Neural progenitor cell (in vitro differentiated cells): ENCODE data around the gene POLG2. TPM values are rescaled to one million over a fixed set of nuclear protein-coding genes. Genes with fewer than 3 reads are reported as not detected.

Experiments used
- DNase-seq: peaks from one replicate; pipeline ENCODE4 v3.0.0-alpha.2; 2016; ENCODE audit warnings: low spot score
- H2AFZ ChIP-seq: fragments of 200-600 bp; sonication (generic); replicated peaks from 2 replicates; pipeline ENCODE4 v1.6.1; 2016; ENCODE audit warnings: antibody characterized with exemption
- H3F3A ChIP-seq: fragments of 200-600 bp; sonication (generic); 2 replicates; pipeline ENCODE4 v1.6.1; 2016; ENCODE audit warnings: antibody characterized with exemption, low read depth
- H3K27ac ChIP-seq: fragments of 200-600 bp; sonication (generic); 2 replicates; pipeline ENCODE4 v1.5.1; 2016; ENCODE audit warnings: mild to moderate bottlenecking
- H3K27me3 ChIP-seq: fragments of 200-600 bp; sonication (generic); 2 replicates; pipeline ENCODE4 v1.6.1; 2016; ENCODE audit warnings: mild to moderate bottlenecking, moderate library complexity
- H3K36me3 ChIP-seq: fragments of 200-600 bp; sonication (generic); 2 replicates; pipeline ENCODE4 v1.5.1; 2016
- H3K4me1 ChIP-seq: fragments of 200-600 bp; sonication (generic); 2 replicates; pipeline ENCODE4 v1.6.1; 2016; ENCODE audit warnings: mixed run types
- H3K4me2 ChIP-seq: fragments of 200-600 bp; sonication (generic); 2 replicates; pipeline ENCODE4 v1.6.1; 2016
- H3K4me3 ChIP-seq: fragments of 200-600 bp; sonication (generic); 2 replicates; pipeline ENCODE4 v1.5.1; 2016
- H3K79me2 ChIP-seq: fragments of 200-600 bp; sonication (generic); 2 replicates; pipeline ENCODE4 v1.6.1; 2016; ENCODE audit warnings: low read depth
- H3K9ac ChIP-seq: fragments of 200-600 bp; sonication (generic); 2 replicates; pipeline ENCODE4 v1.6.1; 2016
- H3K9me3 ChIP-seq: fragments of 200-600 bp; sonication (generic); 2 replicates; pipeline ENCODE4 v1.5.1; 2016; ENCODE audit warnings: low read depth
- H4K20me1 ChIP-seq: fragments of 200-600 bp; sonication (generic); 2 replicates; pipeline ENCODE4 v1.6.1; 2016; ENCODE audit warnings: low read depth
- H3K27ac Mint-ChIP-seq: 3 replicates; pipeline ENCODE4 v1.8.0; 2021; ENCODE audit warnings: mixed read lengths
- H3K27me3 Mint-ChIP-seq: 2 replicates; pipeline ENCODE4 v1.8.0; 2022; ENCODE audit warnings: low read depth, mild to moderate bottlenecking, inconsistent platforms, moderate library complexity, mixed read lengths; ENCODE audit not compliant: insufficient read depth
- H3K36me3 Mint-ChIP-seq: 3 replicates; pipeline ENCODE4 v1.8.0; 2021; ENCODE audit warnings: mixed read lengths
- H3K4me1 Mint-ChIP-seq: 3 replicates; pipeline ENCODE4 v1.8.0; 2021; ENCODE audit warnings: mixed read lengths
- H3K4me3 Mint-ChIP-seq: 3 replicates; pipeline ENCODE4 v1.8.0; 2021; ENCODE audit warnings: mild to moderate bottlenecking, moderate library complexity, mixed read lengths
- H3K9me3 Mint-ChIP-seq: 3 replicates; pipeline ENCODE4 v1.8.0; 2020; ENCODE audit warnings: mixed read lengths
- CTCF ChIP-seq: fragments of 200-600 bp; sonication (generic); IDR thresholded peaks from 2 replicates; pipeline ENCODE4 v1.5.1; 2017; ENCODE audit warnings: antibody characterized with exemption, mild to moderate bottlenecking
- EZH2 ChIP-seq: fragments of 200-600 bp; sonication (generic); IDR thresholded peaks from 2 replicates; pipeline ENCODE4 v1.6.1; 2017; ENCODE audit warnings: antibody characterized with exemption, mild to moderate bottlenecking, moderate library complexity
- EZH2phosphoT487 ChIP-seq: fragments of 200-600 bp; sonication (generic); IDR thresholded peaks from 2 replicates; pipeline ENCODE4 v1.6.1; 2017; ENCODE audit warnings: antibody characterized with exemption
- total RNA-seq: library from RNA; depleted of rRNA; stranded (reverse); fragments of >200 nt; gene quantifications from 2 replicates; pipeline ENCODE4 v1.2.3, GENCODE V29; 2015; ENCODE audit warnings: low replicate concordance

Gene POLG2
- total RNA-seq, 1 donor from 2014 or later = 33.9 TPM

GRCh38 chr17:64538508-64539130 lies 41.8 kb upstream of the POLG2 start:
- Histone ChIP-seq H3K27me3 (no peaks in the 10 kb centered on the region), H3K79me2 (no peaks in the 10 kb centered on the region), H3K4me2 (no peak overlapping the region), H3K9ac (no peak overlapping the region), H3K4me3 (no peak overlapping the region), H4K20me1 (no peaks in the 10 kb centered on the region), H3K27ac (no peak overlapping the region), H3K9me3 (no peaks in the 10 kb centered on the region), H3F3A (peaks cover 9% of the 10 kb centered on the region), H2AFZ (no peak overlapping the region), H3K4me1 (no peaks in the 10 kb centered on the region), H3K36me3 (no peaks in the 10 kb centered on the region)
- TF ChIP-seq EZH2 (no peak), EZH2phosphoT487 (no peak), CTCF (no peak)
- no peak overlapping the region for H3K27ac Mint-ChIP-seq
- no peak overlapping the region for H3K4me3 Mint-ChIP-seq
- H3K4me1 Mint-ChIP-seq = no peaks in the 10 kb centered on the region
- no peak for DNase-seq
- no peaks in the 10 kb centered on the region for H3K27me3 Mint-ChIP-seq
- no peaks in the 10 kb centered on the region for H3K9me3 Mint-ChIP-seq
- H3K36me3 Mint-ChIP-seq = peaks cover 27% of the 10 kb centered on the region

DNA sequence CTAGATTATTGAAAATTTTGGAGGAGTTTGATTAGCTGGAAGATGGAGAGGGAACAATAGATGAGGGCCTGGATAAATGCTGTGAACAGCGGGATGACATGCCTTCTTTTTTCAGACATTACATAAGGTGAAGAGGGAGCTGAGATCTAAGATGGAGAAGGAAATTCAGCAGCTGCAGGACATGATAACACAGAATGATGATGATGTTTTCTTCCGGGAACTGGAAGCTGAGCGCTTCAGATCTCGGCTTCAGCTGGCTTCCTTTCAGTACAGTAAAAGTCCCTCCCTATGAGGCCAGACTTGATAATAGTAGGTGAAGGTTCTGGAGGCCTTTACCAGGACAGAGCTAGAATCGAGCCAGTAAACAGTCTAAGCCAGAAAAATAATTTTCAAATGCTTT lies 40.6 kb upstream of the POLG2 start:
- H3K9ac ChIP-seq = no peak overlapping the region
- H3K27ac ChIP-seq = no peak overlapping the region
- Mint-ChIP-seq H3K27me3 (peaks cover 2% of the 10 kb centered on the region), H3K36me3 (peaks cover 32% of the 10 kb centered on the region), H3K4me3 (no peak overlapping the region), H3K27ac (no peak overlapping the region), H3K9me3 (no peaks in the 10 kb centered on the region), H3K4me1 (no peaks in the 10 kb centered on the region)
- no peaks in the 10 kb centered on the region for H4K20me1 ChIP-seq
- H3K4me3 ChIP-seq = no peak overlapping the region
- no peak overlapping the region for H2AFZ ChIP-seq
- no peaks in the 10 kb centered on the region for H3K4me1 ChIP-seq
- no peak overlapping the region for H3K4me2 ChIP-seq
- H3K79me2 ChIP-seq = no peaks in the 10 kb centered on the region
- TF ChIP-seq EZH2phosphoT487 (no peak), EZH2 (no peak), CTCF (no peak)
- H3K36me3 ChIP-seq = peaks cover under 1% of the 10 kb centered on the region
- H3K27me3 ChIP-seq = no peaks in the 10 kb centered on the region
- no peaks in the 10 kb centered on the region for H3K9me3 ChIP-seq
- DNase-seq = no peak
- peaks cover 7% of the 10 kb centered on the region for H3F3A ChIP-seq

DNA sequence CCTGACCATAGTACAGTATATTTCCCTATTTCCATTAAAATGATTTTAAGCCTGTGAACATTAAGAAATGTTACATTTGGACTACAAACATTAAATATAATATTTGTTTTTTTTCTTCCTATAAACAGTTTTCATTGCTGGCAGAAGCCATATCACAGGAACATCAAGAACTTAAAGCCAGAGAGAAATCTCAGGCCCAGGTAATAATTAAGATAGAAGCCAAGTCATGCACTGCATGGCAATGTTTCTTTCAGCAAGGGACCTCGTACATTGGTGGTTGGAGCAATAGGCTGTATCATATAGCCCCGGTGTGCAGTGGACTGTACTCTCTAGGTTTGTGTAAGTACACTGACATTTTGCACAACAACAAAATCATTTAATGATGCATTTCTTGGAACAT lies 40.1 kb upstream of the POLG2 start:
- peaks cover 7% of the 10 kb centered on the region for H3K36me3 ChIP-seq
- peaks cover 31% of the 10 kb centered on the region for H3K36me3 Mint-ChIP-seq

More for the DNA sequence above, 40.1 kb upstream of the POLG2 start:
- Histone ChIP-seq H3K27me3 (no peaks in the 10 kb centered on the region), H3K27ac (no peak overlapping the region), H3K9me3 (no peaks in the 10 kb centered on the region), H4K20me1 (no peaks in the 10 kb centered on the region), H3F3A (peaks cover 2% of the 10 kb centered on the region), H2AFZ (no peak overlapping the region), H3K9ac (no peak overlapping the region), H3K79me2 (no peaks in the 10 kb centered on the region), H3K4me2 (no peak overlapping the region), H3K4me1 (no peaks in the 10 kb centered on the region), H3K4me3 (no peak overlapping the region)
- no peak overlapping the region for H3K27ac Mint-ChIP-seq
- no peaks in the 10 kb centered on the region for H3K9me3 Mint-ChIP-seq
- no peaks in the 10 kb centered on the region for H3K4me1 Mint-ChIP-seq
- no peak for DNase-seq
- H3K4me3 Mint-ChIP-seq = no peak overlapping the region
- peaks cover 2% of the 10 kb centered on the region for H3K27me3 Mint-ChIP-seq
- TF ChIP-seq EZH2phosphoT487 (no peak), CTCF (no peak), EZH2 (no peak)
